CD4-positive, alpha-beta T cell treated with Interleukin-10 for 1 hour (primary cell): Measurements from ENCODE around the gene S100A3.
A peak's percentile ranks its signal among the peaks of the same experiment; 100 is the strongest.

Source experiments
- DNase-seq: peaks from one replicate; pipeline ENCODE4 v3.0.0-alpha.2; 2020

The S100A3 gene

DNA sequence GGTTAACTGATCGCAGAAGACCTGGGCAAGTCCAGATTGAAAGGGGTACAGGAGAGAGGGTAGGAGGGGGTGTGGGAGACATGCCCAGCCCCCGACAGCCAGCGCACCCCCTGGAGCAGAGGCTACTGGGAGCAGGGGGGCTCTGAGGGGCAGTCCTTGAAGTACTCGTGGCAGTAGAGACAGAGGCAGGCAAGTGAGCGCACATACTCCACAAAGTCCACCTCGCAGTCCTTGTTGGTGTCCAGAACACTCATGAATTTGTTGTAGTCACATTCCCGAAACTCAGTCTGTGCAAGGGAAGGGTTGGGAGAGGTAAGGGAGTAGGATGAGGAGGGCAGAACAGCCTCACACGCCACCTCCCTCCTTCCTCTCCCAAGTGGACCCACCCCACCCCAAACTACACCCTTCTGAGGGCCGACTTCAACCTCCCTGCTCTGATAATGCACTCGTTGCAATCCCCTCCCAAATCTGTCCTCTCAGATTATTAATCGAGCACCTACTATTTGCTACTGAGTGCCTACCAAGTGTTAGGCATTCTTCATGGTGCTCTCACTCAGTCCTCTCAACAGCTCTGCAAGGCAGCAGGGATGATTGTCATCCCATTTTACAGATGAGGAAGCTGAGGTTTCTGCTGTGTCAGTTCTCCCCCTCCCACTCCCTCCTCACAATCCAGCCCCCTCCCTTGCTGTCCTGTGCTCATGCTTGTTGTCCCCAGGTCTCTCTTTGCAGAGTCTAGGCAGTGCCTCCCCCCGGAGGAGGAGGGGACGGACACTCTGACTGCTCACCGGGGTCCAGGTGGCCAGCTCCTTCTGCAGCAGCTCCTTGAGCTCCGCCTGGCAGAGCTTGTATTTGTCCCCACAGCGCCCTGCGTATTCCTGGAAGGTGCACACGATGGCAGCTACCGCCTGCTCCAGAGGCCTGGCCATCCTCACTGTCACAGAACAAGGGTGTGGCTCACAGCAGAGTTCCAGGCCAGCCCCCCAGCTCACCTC, 1.2 kb downstream of the S100A3 start:
- DNase-seq, result no peak

DNA sequence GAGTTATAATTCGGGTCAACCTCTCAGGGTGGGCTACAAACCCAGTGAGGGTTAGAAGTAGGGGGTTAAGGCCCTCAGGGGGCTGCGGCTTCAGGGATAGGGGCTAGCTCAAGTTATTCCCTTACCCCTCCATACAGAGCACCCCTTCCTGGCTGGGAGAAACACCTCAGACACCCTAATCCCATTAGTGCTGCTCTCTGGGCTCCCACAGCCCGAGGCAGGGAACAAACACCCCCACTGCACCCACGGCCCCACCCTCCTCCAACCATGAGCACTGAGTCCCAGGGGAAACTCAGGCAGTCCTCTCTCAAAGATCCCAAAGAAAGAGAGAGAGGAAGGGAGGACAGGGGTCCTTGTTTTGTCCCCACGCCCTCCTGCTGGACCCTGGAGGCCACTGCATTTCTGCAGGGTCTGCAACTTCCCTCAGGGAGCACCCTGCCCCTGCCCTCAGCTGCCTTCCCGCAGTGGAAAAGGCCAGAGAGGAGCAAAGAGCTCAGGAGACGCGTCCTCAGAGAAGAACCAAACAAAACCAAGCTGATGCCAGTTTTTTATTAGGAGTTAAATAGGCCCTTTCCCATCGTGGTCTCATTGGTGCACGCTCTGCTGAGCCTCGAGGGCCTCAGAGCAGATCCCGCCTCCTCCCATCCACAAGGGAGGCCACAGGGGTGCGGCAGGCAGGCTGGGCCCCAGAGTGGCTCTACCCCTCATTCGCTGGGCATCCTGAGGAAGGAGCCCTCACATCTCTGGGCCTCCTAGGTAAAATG, 2.1 kb downstream of the S100A3 start:
- no peak for DNase-seq

DNA sequence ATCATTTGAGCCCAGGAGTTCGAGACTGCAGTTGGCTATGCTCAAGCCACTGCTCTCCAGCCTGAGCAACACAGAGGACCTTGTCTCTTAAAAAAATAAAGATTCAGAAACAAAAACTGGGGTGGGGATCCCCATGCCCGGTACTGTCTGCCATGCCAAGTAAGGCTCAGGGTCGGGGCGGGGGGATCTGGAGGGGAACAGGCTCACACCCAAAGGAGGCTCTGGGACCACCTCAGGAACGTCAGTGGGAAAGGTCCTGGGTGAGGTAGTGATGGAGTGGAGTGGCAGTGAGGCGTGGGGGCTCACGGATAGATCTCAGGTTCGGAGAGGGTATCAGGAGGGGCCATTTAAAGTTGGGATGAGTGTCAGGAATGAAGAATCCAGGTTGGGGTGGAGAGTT, 2.7 kb downstream of the S100A3 start:
- no peak for DNase-seq

DNA sequence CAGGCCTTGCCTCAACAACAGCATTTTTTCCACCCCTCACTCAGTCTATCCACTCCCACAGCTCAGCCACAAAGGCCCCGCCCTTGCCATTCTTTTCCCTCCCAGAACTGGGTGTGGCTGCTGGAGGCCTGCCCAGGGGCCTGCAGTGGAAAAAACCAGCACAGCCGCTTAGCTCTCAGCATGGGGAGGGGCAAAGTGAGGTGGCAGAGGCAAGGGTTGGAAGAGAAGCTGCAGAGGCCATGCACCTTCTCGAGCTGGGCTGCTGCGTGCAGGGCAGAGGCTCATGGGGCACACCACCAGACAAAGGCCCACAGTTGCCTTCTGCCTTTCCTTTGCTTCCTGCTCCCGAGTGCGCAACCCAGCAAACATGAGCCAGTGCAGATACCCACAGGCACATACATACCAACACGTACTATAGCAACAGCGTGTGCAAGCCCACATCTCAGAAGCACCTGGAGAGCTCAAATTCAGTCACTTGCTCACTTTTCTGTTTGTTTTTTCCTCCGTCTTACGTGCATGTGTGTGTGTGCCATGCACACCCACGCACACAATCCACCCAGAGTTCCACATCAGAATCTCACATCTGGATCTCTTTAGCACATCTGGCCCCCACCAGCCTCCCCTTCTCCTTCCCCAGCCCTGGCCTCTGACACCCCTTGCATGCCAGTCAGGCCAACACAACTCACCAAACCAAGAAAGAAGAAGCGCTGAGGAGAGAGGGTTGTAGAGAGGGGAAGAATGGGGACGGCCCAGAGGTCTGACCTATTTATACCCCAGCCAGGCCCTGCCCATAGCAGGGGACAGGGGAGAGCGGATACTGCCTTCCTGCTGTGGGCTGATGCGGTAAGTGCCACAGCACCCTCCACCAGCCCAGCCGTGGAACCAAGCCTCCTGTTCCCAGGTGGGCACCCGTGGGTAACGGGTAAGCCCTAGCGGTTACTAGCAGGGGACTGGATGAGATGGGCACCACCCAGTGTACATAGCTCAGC, 3.7 kb downstream of the S100A3 start, which contains the start of gene S100A4:
Gene S100A4 (minus strand): TSS at position 740 of the 989 bp plus-strand sequence. CDS start 1,012 bp downstream, outside the sequence.
- peak; percentile 89 for DNase-seq

DNA sequence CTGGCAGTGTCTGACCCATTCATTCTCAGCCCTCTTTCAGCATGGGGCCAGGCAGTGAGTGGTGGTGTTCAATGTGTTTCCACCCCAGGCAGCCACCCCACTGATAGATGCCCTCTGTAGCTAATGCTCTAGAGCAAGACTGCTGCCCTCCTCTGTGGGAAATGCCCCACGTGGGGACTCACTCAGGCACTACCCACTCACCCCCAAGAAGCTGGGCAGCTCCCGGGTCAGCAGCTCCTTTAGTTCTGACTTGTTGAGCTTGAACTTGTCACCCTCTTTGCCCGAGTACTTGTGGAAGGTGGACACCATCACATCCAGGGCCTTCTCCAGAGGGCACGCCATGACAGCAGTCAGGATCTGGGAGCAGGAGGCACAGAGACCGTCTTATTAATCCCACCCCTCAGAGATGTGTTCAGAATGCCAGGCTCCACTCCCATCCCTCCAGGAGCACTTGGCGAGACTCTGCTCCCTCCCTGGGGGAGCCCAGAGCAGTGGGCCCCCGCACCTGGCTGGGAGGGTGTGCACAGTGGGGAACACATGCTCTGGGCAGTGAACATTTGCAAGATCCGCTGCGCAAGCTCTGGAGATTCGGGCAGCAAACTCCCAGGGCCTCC, 4.5 kb downstream of the S100A3 start:
- DNase-seq, result no peak

DNA sequence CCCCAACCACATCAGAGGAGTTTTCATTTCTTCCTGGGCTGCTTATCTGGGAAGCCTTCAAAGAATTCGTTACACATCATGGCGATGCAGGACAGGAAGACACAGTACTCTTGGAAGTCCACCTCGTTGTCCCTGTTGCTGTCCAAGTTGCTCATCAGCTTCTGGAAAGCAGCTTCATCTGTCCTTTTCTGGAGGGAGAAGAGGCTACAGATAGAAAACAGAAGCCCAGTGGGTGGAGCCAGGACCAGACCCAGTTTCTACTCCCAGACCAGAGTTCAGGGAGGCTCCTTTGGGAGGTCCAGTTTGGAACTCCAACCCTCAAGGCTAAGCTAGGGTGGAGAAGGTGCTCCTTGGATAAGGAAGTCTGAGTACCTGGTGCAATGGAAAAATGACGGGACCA, 5.3 kb downstream of the S100A3 start:
- DNase-seq, result no peak

DNA sequence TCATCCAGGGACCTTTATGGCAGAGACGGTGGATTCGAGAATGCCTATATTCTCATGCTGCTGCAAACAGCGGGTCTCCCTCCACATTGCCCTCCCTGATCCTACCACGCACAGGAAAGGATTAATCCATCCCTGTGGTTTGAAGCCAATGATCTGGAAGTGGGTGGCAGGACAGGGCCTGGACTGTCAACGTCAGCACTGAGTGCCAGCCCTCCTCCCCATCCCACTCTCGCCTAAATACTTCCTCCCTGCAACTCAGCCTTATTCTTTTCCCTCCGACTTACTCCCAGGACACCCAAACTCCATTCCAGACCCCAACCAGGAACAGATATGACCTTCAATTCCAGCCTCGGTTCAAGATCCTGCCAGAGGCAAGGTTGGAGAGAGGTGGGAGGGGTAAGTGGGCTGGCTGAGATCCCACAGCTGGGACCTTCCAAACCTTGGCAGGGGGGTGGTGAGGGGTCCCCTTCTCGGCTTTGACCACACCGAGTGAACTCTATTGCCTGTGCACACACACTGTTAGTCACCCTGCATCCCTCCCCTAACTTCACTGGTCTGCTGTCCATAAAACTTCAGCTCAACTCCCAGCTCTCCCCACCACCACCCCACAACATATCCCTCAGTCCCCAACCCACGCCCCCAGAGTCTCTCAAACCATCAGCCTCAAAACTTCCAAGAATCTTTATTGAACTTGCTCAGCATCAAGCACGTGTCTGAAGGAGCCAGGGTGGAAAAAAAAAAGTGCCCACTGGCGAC, 5.9 kb downstream of the S100A3 start:
- no peak for DNase-seq

DNA sequence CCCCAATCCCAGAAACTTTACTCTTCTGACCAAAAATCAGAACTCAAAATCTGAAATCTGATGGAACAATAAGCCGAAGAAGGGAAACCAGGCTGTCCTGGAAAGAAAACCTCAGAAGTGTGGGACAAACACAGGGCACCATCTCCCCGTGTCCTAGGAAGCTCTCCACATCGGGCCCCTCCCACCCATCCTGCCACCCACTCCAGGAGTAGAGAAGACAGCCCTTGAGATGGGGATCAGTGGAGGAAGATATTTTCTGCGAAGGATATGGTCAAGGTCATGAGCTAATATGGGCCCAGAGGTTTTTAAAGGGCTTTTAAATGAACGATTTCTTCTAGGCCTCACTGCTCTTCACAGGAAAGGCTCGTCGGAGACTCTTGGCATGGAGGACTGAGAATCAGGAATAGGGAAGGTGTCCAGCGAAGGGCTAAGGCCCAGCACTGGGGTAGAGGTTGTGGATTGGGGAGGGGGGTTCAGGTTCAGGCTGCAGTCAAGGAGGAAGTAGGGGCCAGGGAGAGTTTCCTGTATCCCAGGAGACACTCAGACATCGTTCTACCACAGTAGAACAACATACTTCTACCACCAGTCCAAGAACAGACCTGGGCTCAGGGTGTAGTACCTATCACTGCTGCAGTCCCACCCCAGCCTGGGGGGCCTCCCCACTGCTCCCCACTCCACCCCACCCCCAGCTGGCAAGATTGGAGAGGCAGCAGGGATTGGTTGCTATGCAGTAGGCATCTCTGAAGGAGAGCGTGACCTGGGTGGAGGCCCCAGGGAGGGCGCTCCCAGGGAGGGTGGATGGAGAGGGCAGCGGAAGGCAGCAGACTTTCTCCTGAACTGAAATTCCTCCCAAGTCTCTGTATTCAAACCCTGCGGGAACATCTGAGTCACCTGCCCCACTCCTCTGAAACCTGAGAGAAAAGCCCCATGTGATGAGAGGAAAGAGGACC, 7.1 kb downstream of the S100A3 start:
- no peak for DNase-seq

DNA sequence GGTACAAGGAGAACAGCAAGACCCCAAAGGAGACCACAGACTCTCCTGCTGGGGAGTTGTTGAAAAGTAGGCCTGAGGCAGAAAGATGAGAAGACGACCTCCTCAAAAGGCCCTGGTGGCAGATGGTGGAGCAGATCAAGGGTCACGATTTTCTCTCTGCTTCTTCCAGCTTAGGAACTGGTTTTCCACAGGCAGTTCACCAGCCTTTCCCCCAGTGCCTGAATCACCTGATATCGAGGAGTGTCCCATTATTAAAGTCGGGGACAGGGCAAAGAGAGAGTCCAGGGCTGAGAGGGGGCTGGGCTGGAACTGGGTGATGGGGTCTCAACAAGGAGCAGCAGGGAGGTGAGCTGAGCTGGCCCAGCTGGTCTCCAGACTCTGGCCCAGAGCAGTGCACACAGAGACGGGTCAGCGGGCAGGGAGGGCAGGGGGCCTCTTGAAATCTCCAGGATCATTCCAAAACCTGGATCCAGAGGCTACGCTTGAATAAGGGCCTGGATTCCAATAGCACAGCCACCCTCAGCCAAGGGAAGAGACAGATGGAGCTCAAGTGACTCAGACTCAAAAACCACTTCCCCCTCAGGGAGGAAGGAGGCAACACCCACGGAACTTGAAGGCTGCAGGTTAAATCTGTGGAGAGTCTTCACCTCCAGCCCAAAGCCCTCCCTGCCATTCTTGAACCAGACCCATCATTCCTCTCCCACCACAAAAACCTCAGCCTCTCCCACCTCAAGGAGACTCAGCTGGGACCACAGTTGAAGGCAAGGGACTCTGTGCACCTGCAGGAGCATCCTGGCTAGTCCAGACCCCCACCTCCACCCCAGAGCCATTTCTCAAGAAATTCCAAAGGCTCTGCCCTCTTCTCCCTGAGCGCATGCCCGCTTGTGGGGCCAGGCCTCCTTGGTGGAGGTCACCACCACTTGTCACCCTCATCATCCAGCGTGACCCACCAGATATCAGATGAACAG, 8.4 kb downstream of the S100A3 start, which contains the start of gene S100A5:
Gene S100A5 (minus strand): TSS at position 541 of the 968 bp plus-strand sequence. CDS start 743 bp downstream, outside the sequence.
- DNase-seq, result peak; percentile 70

DNA sequence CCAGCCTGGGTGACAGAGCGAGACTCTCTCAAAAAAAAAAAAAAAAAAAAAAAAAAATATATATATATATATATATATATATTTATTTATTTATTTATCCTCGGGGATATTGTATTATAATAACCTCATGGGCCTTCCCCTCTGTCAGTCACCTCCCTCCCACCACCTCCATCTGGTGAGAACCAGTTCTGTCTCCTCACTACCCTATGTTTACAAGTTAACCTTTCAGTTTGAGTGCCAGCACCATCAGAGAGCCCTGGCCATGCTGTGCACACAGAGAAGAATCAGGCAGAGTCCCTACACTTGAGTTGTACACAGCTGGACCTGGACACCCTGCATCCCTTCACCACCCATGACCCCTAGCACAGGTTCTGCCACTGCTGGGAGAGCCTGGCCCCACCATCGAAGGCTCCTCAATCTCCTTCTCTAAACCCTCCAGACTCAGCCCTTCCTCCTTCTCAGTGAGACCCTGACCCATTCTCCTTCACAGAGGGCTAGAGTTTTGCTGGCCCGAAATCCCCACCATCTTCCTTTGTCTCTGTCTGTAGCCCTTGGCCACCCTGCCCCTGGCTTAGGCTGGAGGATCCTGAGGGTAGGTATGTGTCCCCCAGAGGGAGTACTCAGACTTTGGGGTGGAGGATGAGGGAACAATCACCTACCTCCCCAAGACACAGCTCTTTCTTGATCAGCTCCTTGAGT, 9.5 kb downstream of the S100A3 start:
- no peak for DNase-seq

DNA sequence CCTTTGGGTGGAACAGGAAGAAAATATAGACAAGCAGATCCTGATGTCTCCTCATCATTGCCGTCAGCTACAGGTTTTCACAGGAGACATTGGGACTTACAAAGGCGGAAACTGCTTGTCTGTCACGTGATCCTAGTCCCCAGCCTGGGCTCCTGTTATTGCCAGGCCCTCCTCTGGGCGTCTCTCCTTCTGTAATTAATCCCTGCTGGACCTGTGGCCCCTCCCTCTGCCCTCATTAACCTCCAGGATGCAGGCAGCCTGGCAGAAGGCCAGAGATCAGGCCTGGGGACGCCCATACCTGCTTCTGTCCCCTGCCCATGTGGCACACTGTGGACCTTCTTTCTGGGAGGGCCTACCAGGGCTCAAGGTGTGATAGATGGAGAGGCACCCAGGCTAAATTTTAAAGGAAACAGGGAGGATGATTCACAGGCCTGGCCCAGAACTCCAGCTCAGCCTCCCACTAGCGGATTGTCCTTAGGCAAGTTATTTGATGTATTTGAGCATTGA, 10.7 kb downstream of the S100A3 start:
- DNase-seq, result no peak

DNA sequence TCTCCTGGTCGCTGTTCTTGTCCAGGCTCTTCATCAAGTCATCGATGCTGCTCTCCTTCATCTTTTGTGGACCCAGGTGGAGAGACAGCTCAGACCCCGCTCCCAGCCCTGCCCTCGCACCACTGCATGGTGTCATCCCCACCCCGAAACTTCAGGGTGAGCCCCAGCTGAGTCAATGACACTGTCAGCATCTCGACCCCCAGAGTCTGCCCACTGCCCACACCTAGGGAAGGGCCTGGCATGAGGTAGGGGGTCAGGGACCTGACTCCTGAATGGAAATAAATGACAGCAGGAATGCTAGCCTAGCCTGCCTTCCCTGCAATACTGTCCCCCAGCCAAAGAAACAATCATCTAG, 11.7 kb downstream of the S100A3 start:
- DNase-seq, result no peak

DNA sequence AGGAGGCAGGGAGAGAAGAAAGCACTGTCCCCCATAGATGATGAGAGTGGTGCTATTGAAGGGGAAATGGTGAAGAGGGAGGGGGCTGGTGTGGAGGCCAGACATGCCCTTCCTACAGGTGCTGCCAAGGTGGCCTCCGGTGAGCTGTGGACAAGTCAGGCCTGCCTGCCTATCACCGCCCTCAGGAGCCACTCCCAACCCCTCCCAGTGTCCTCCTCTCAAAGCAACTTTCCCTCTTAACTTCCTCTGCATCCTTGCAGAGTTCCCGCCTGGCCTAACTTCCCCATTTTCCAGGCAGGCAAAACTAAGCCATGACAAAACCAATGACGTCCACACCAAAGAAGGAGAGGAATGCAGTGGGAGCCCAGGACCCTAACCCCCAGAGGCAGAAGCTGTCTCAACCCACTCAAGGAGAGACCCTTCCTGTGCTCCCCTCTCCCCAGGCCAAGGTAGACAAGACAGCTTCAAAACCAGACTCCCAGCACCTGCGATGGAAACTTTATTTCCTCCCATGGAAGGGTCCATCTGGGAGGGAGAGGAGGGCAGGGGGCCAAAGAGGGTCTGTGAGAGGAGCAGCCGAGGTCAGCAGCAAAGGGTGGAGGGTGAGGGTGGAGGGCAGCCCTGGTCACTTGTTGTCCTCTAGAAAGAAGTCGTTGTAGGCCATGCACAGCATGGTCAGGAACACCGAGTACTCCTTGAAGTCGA, 12.2 kb downstream of the S100A3 start:
- DNase-seq, result no peak

DNA sequence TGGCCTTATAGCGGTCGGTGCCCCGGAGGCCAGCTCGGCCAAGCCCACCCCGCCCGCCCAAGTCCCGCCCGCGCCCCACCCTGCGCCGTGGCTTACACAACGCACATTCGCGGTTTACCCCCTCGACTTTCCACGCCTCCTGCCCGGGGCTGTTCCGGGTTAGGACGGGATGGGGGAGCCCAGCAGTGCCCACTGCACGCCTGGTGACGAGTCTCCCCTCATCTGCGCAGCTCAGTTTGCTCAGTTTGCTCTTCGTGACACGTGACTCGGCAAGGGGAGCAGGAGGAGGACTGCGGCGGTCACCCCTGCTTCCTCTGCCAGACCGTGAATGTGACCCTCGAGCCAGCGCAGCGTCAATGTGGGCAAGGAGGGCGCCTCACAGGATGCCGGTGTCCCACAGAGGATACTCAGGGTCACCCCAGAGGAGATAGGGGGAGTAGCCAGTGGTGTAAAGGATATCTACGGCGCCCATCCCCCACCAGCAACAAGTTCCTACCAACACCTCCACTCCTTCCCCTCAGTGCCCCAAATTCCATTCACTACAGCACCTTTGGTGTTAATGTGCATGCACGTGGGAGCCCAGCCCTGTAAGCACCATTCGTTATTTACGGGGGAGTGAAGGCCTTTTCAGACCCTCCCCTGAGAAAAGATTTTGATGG, 12.9 kb downstream of the S100A3 start:
- peak; percentile 87 for DNase-seq

DNA sequence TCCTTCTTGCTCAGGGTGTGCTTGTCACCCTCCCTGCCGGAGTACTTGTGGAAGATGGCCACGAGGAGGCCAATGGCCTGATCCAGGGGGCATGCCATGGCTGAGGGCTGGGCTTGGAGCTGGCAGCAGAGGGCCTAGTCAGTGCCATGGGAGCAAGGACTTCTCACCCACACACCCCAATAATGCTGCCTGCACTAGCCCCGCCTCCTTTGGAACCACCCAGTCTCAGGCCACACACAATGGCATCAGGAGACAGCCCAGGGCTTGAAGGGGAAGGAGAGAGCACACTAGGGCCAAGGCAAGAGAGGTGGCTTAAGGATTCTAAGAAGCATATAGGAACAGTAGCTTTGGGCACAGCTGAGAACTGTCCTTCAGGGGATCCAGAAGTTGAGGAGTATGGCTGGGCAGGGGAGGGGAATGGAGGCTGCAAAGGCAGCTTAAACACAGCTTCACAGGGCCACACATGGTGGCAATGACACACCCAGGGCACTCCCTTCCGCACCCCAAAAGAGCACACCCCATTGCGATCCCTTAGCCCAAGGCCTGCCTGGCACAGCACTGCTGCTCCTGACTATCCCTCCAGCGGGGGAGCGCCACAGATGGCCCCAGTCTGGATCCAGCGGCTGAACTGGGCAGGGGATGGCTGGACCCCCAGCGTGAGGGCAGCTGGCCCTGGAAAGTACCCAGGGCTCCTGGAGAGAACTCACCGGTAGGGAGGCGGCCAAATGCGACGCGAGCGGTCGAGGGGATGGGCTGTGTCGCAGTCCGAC, 13.6 kb downstream of the S100A3 start, which contains the start of gene S100A6:
Gene S100A6 (minus strand): TSS at position 750 of the 770 bp plus-strand sequence. CDS start 652 bp downstream, at position 98.
- DNase-seq, result peak; percentile 54

DNA sequence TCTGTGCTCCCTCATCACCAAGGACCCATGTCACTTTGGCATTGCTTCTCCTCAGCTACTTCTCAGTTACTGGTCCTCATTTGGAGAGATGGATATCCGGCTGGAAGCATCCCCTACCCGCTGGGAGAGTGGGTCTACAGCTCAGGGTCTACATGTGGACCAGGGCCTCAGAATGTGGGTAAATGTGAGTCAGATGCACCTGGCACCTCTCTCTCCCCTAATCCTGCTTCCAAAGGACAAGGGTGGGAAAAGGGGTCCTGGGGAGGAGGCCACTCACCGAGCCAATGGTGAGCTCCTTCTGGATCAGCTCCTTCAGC, 14.2 kb downstream of the S100A3 start:
- DNase-seq, result no peak
